NOMO-1 (cell line): ENCODE measurements around the gene CAMKK1.

ENCODE experiments used
- DNase-seq, 2 experiments: peaks; one replicate each; lab custom pipeline; 2025; ENCODE audit not compliant: unreplicated experiment in 2 of 2; lab: John Stamatoyannopoulos, UW

CAMKK1 gene

GRCh38 chr17:3815122-3815521 is 77.7 kb downstream of the CAMKK1 start:
- DNase-seq: no peak

DNA sequence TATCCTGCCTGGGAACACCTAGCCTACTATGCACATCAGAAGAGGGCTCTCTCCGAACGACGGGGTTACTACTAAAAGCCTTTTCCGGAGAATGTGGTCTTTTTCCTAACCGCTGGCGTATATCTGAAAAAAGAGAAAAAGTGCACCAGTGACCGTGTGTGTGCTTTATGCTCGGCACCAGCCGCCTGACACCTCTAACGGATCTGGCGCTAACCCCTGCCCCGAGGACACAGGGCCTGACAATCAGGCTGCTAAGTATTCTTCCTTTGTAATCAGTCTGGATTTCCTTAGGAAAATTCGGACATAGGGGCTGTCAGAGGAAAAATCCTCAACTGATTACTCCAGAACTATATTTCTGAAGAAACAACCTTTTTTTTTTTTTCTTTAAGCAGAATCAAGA is 78.5 kb downstream of the CAMKK1 start:
- no peak for DNase-seq

DNA sequence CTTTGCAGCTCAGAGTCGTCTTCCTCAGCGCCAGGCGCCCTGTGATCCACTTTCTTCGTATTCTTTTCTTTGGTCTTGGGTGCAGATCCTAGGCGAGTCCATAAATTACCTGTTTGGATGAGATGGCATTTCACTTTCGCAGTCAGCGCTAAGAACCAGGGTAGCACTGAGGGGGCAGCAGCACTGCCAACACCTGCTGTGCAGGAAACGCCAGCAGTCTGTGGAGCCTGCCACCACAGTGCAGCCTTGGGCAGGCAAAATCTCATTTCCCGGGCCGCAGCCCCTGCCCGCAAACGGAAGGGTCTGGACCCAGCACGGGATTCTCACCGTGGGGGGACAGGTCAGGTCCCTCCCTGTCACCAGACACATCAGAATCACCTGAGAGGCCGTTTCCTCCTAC is 79.7 kb downstream of the CAMKK1 start:
- no peak for DNase-seq

DNA sequence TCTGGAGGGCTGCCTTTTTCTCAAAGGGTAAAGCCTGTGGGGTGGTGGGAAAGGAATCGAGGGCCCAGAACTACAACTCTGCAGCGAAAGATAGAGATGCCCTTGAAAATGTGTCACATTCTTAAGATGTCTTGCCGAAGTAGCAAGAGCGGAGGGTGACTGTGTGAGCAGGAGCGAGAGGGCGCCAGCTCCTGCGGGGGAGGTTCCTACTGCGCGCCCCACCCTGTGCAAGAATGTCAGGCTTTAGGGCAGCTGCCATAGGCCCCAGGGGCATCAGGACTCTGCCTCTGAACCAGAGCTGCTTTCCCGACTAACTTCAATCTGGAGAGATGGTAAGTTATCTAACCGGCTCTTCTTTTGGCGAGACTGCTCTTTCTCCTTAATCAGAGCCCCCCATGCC is 80.1 kb downstream of the CAMKK1 start:
- DNase-seq: no peak

DNA sequence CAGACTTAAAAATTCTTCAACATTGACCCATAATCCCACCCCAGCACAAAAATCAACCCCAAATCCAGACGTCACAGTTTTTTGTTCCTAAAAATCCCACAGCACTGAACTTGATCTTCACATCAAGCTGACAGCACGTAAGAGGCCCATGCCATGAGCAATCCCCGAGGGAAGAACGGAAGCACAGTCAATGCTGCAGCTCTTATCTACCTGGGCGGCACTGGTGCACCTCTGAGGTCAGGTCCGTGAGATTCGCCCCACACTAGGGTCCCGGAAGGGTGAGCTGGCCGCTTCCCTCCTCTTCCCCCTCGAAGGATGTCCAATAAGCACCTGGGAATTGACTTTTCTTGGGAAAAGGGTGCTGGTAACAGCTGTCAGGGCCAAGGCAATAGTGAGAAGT is 80.6 kb downstream of the CAMKK1 start:
- no peak for DNase-seq
